Lower leg skin (tissue), 4 donors: ENCODE measurements around the gene TNNI2. TPM values are rescaled to one million over a fixed set of nuclear protein-coding genes. Genes with fewer than 3 reads are reported as not detected.

ENCODE experiments used
- DNase-seq, 2 donors: peaks; one replicate each; pipeline ENCODE4 v3.0.0-alpha.2; 2019; ENCODE audit warnings: low spot score in 2 of 2
- H3K4me3 ChIP-seq: fragments of 200-600 bp; sonication (generic); 2 replicates; pipeline ENCODE4 v1.5.1; 2017; ENCODE audit warnings: mild to moderate bottlenecking, low read depth; ENCODE audit not compliant: poor library complexity, severe bottlenecking
- POLR2A ChIP-seq, 2 donors: fragments of 450-650 bp; IDR thresholded peaks; one replicate each; pipeline ENCODE4 v1.6.1; 2016 to 2017; ENCODE audit warnings: antibody characterized with exemption in 2 of 2, mild to moderate bottlenecking in 1 of 2, moderate library complexity in 1 of 2
- WGBS, 2 donors: methylation state at CpG; one replicate each; pipeline ENCODE4 v1.1.5; 2018; 5-methylcytosine and 5-hydroxymethylcytosine counted together
- intact Hi-C: fragments of 100-400 bp; cut with DNase I; formaldehyde crosslinking; loops from one replicate; pipeline ENCODE4 v1.15.0; 2023; ENCODE audit warnings: low total_unique reads
- total RNA-seq, 4 donors: library from RNA; depleted of rRNA; stranded (reverse); fragments of >200 nt; gene quantifications; one replicate each; pipeline ENCODE4 v1.1.0, GENCODE V29; 2016
- TF ChIP-seq, protein P1 (sequence below), 3 donors: fragments of 450-650 bp; IDR thresholded peaks; one replicate each; pipeline ENCODE4 v1.5.1; 2016; ENCODE audit warnings: antibody characterized with exemption in 3 of 3, mild to moderate bottlenecking in 3 of 3, moderate library complexity in 2 of 3

Gene TNNI2
- total RNA-seq, result 10 to 100 TPM; 10.7 to 17.7 (median 15.8) TPM

DNA sequence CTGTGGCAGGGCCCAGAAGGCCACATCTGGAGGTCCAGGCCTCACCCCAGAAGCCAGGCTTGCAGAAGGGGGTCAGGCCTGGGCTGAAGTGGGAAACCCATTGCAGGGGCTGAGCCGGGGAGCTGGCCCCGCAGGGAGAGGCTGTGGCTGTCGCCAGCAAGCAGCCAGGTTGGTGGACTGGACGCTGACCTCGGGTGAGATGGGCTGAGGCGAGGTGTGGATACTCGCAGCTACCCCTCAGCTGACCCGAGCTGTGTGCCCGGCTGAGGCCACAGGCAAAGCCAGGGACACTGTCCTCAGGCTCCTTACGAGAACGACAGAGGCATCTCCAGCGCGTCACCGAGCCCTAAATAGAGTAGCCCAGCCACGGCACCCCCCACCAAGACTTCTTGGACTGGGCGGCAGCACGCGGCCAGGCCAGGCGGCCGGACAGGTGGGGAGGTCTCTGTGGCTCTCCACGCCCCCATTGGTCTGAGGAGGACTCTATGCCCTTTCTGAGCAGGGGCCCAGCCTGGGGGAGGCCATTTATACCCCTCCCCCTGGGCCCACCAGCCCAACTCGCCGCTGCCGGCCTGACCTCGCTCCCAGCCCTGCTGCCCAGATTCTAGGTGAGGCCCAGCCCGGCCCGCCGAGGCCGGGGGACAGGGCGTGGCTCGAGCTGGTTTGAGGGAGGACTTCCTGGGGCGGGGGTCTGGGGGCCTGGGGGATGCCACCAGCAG, at the start of gene TNNI2:
Gene TNNI2, plus strand, starts transcription at position 556 of the 719 bp plus-strand sequence. CDS start 716 bp downstream, outside the sequence.
- 78 to 79% methylated on average over 26 to 28 of the region's 32 CpGs for whole genome bisulfite sequencing, 2 donors
- DNase-seq, result no peak
- intact Hi-C loops, result no loop called here
- H3K4me3 ChIP-seq, result no peak within 1 kb of the TSS
- TF ChIP-seq, protein P1, sequence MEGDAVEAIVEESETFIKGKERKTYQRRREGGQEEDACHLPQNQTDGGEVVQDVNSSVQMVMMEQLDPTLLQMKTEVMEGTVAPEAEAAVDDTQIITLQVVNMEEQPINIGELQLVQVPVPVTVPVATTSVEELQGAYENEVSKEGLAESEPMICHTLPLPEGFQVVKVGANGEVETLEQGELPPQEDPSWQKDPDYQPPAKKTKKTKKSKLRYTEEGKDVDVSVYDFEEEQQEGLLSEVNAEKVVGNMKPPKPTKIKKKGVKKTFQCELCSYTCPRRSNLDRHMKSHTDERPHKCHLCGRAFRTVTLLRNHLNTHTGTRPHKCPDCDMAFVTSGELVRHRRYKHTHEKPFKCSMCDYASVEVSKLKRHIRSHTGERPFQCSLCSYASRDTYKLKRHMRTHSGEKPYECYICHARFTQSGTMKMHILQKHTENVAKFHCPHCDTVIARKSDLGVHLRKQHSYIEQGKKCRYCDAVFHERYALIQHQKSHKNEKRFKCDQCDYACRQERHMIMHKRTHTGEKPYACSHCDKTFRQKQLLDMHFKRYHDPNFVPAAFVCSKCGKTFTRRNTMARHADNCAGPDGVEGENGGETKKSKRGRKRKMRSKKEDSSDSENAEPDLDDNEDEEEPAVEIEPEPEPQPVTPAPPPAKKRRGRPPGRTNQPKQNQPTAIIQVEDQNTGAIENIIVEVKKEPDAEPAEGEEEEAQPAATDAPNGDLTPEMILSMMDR (IDR thresholded peaks at IDR 0.05), result no peak
- TF ChIP-seq POLR2A (IDR thresholded peaks at IDR 0.05), result no peak

DNA sequence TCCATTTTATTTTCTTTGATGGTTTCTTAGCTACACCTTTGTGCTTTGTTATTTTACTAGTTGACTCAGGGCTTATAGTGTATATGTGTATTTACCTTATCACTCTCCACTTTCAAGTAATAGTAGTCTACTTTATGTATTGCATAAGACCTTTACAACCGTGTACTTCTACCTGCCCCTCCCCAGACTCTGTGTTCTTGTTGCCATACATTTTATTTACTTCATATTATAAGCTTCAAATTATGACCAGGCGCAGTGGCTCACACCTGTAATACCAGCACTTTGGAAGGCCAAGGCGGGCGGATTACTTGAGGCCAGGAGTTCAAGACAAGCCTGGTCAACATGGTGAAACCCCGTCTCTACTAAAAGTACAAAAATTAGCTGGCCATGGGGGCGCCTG, 46.9 kb upstream of the TNNI2 start:
- no peak for DNase-seq
- intact Hi-C loops, result no loop called here
- H3K4me3 ChIP-seq, result no peak overlapping the region
- TF ChIP-seq, protein P1 (IDR thresholded peaks at IDR 0.05), result no peak
- TF ChIP-seq POLR2A (IDR thresholded peaks at IDR 0.05), result no peak
- 88 to 91% methylated on average over 6 of the region's 6 CpGs for WGBS, 2 donors

DNA sequence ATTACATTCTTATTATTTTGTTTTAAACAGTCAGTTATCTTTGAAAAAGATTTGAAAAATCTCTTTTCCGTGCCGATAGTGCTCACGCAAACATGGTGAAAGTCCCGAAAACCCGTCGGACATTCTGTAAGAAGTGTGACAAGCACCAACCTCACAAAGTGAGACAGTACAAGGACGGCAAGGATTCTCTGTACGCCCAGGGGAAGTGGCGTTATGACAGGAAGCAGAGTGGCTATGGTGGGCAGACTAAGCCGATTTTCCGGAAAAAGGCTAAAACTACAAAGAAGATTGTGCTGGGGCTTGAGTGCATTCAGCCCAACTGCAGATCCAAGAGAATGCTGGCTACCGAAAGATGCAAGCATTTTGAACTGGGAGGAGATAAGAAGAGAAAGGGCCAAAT, 46.3 kb upstream of the TNNI2 start:
- WGBS, 2 donors, result 71 to 77% methylated on average over 12 of the region's 12 CpGs
- TF ChIP-seq, protein P1 (IDR thresholded peaks at IDR 0.05), result no peak
- no peak for TF ChIP-seq POLR2A (IDR thresholded peaks at IDR 0.05)
- peak in 1 of 2 donors; percentile 57 for DNase-seq
- intact Hi-C loops, result no loop called here
- H3K4me3 ChIP-seq, result no peak overlapping the region

DNA sequence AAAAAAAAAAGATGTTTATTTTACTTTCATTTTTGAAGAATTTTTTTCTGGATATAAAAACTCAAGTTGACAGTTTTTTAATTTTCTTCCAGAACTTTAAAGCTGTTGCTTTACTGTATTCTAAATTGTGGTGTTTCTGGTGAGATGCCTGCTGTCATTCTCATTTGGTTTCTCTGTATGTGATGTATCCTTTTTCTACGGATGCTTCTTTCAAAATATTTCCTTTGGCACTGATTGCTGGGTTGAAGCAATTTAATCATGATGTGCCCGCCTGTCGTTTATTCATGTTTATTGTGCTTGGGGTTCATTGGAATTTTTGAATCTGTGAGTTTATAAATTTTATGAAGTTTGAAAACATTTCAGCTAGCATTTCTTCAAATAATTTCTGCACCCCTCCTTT, 45.7 kb upstream of the TNNI2 start:
- TF ChIP-seq POLR2A (IDR thresholded peaks at IDR 0.05), result no peak
- TF ChIP-seq, protein P1 (IDR thresholded peaks at IDR 0.05), result no peak
- WGBS, 2 donors, result 47 to 48% methylated on average over 3 of the region's 3 CpGs
- DNase-seq, result no peak
- intact Hi-C loops, result no loop called here
- no peak overlapping the region for H3K4me3 ChIP-seq

DNA sequence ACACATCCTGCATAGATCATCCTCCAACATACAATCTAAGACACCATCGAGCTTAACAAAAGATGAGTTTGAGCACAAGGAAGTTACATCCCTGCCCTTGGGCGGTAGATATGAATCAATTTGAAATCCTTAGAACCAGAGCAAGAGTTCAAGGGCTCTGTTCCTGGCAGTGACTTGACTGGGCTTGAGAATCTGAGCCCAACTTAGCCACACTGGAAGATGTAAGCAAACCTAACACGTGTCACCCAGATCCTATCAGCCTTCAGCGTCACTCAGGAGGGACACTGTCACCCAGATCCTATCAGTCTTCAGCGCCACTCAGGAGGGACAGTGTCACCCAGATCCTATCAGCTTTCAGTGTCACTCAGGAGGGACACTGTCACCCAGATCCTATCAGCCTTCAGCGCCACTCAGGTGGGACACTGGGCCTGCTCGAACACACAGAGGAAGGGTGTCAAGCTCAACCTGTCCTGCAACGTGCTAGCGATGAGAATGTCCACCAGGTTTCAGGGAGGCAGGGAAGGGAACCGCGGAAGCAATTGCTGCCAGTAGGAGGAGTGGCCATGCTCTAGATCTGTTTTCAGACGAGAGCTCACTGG, 42.3 kb upstream of the TNNI2 start:
- no peak for TF ChIP-seq POLR2A (IDR thresholded peaks at IDR 0.05)
- TF ChIP-seq, protein P1 (IDR thresholded peaks at IDR 0.05), result no peak
- intact Hi-C loops, result no loop called here
- DNase-seq, result peak in 1 of 2 donors; percentile 79
- H3K4me3 ChIP-seq, result no peak overlapping the region
- 50 to 58% methylated on average over 11 to 12 of the region's 12 CpGs for WGBS, 2 donors
